OCI-LY3 (cell line): Measurements from ENCODE around the gene GATA2.

Experiments used
- CTCF ChIP-seq: fragments of 200-600, 300-600 bp; sonication (generic); IDR thresholded peaks from 2 replicates; pipeline ENCODE4 v1.5.1; 2014; ENCODE audit warnings: antibody characterized with exemption, low read length, low read depth
- EZH2phosphoT487 ChIP-seq: fragments of 200-600 bp; shearing (Covaris generic); IDR thresholded peaks from 2 replicates; pipeline ENCODE4 v1.6.1; 2018; ENCODE audit warnings: antibody characterized with exemption, mixed run types, low read depth

DNA sequence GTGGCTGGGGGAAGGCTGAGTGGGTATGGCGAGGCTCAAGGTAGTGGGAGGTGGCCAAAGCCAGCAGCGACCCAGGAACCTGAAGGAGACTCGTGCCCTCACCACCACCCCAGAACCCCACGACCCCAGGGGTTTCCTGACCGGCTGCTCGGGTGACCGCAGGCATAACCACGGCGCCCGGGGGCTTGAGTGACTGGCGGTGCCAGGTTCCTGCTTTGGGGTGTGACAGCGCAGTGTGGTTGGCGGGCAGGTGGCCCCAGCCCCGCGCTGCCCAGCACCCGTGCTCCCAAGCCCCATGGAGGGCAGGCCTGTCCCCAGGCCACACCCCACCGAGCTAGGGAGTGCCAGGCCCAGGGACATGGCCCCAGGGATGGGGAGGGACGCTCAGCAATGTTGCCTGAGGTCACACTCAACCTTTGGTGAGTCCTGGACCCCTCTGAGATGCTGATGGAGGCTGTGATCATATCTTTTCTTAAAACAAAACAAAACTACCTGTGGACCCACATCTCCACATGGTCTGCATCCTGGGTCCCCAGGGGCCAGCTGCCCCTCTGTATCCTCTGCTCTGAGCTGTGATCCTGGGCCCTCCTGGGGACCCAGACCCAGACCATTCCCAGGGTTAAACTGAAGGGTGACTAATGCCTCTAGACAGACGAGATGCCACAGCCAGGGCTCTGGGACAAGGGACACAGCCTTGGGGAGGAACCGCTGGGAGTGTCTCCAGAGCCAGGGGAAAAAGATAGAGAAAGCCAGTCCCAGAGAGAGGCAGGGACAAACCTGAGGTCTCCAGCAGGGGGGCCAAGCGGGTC, 39.3 kb downstream of the GATA2 start:
- no peak for TF ChIP-seq CTCF
- no peak for TF ChIP-seq EZH2phosphoT487
